Ramos (cell line): Measurements from ENCODE around the gene TTYH2.

ENCODE experiments used
- in situ Hi-C: fragments of 300-500 bp; cut with MboI; formaldehyde crosslinking; loops from one replicate; pipeline ENCODE4 v1.14.3; 2022; ENCODE audit warnings: low sequenced_read_pairs; ENCODE audit not compliant: unreplicated experiment

TTYH2 gene

GRCh38 chr17:74230896-74231295 is 17.5 kb downstream of the TTYH2 start:
- in situ Hi-C loops = no loop called here

DNA sequence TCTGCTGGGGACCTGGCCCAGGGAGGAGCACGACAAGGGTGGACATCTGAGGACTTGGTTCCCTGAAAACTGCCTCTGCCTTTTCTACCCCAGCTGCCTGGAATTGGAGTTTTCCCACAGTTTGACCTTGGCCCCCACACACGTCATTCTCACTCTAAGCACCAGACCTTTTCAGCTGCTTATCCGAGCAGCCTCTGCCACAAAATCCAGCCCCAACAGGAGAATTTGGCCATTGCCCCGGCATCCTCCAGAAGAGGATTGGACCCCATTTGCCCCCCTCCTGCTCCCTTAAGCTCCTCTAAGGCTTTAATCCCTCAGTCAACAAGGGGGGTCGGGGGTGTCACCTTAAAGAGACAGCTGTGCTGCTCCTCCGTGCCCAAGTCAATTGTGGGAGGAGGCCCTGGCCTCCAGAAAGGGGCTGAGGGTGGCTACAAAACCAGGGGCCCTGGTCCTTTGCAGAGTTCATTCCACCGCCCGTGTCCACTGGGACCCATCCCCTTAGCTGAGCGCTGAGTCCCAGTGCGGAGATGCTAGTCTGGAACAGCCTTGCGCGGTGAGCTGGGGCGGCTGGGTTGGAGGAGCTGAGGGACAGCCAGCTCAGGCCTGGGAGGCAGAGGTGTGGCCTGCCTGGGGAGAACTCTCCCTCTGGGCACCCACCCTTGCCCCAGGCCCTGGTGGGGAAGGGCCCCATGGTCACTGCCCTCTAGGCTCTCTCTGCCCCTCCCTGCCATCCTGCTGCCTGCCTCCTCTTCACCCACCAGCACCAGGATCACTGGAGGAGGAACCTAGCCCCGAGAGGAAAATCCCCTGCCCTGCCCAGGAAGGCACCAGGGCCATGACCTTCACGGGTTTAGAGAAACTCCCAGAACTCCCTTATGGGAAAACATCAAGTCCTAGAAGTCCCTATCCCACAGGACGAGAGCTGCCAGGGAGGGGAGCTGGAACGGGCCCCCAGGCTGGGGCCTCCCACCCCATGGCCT is 18.8 kb downstream of the TTYH2 start:
- in situ Hi-C loops = no loop called here

DNA sequence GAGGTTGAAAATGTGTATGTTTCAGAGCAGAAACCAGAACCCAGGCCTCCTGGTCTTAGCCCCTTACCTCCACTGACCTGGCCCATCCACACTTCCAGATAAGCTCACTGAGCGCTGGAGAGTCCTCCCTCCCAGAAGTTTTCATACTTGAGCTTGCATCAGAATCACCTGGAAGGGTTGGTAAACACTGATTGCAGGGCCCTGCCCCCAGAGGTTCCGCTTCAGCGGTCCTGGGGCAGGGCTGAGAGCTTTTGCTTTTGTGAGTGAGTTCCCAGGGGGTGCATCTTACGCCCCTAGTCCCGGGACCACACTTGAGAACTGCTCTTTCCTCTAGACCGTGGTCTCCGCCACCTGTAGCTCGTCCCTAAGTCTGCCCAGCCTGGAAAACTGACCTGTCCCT is 20.6 kb downstream of the TTYH2 start:
- in situ Hi-C loops = no loop called here

GRCh38 chr17:74234486-74234885 is 21.1 kb downstream of the TTYH2 start:
- in situ Hi-C loops = no loop called here

- in situ Hi-C loops = no loop called here
Observed at GRCh38 chr17:74235040-74235581, 21.7 kb downstream of the TTYH2 start.

DNA sequence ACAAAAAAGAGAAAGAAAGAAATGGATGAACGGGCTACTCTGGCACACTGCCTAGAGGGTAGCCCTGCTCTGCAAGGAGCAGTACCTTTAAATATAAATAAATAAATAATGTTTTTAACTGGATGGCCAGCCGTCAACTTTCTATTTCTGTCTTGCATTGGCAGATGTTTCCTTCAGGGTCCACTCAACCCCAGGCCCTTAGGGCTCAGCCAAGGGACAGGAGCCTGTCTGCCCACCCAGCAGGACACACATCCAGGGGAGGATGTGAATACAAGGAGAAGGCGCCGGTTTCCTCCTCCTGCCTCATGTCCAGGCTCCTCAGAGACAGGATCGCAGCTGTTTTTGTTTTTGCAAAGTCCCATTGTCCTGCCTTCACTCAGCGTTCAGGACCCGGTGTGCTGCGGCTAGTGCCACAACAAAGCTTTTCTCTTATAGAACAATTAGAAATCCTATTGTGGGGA is 22.6 kb downstream of the TTYH2 start:
- in situ Hi-C loops = no loop called here

GRCh38 chr17:74237321-74237720 is 23.9 kb downstream of the TTYH2 start:
- in situ Hi-C loops = no loop called here

GRCh38 chr17:74239172-74239571 is 25.8 kb downstream of the TTYH2 start:
- in situ Hi-C loops = no loop called here

DNA sequence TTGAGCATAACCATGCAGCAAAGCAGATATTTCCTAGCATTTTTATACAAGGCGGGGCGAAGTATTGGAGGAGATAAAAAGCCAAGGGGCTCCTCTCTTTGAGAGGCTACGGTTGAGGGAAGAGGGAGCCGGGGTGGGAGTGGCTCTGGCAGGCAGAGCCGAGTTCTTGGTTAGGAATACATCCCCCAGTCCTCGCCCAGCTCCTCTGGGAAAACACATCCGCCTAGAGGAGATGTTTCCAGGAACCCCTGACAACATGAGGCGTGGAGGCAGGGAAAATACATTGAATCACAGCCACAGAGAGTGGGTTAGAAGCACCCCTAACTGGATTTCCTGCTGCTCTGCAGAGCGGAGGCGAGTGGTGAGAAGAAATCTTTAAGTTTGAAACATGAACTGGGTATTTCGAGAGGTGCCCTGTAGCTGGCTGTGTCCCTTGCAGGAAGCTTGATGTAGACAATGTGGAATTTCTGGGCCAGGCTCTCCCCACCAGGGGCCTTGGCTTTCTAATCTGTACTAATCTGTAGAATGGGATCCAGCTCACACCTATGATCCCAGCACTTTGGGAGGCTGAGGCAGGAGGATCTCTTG is 27.3 kb downstream of the TTYH2 start:
- in situ Hi-C loops = no loop called here

DNA sequence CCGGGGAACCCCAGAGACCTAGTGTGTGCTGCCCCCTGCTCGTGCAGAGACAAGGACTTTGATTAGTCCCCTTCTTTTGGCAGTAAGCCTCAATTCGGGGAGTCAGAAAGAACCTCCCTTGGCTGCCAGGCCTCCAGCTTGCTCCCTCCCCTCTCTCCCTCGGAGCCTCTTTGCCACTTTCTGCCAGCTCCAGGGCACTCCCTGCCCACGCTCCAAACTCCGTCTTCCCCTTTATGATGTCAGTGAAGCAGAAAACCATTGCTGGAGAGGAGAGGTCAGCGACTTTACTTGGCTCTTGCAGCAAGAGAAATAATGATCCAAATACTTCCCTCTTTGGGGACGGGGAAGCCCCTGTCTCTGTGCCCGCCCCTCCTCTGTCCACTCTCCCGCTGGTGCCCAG is 28.1 kb downstream of the TTYH2 start:
- in situ Hi-C loops = no loop called here

DNA sequence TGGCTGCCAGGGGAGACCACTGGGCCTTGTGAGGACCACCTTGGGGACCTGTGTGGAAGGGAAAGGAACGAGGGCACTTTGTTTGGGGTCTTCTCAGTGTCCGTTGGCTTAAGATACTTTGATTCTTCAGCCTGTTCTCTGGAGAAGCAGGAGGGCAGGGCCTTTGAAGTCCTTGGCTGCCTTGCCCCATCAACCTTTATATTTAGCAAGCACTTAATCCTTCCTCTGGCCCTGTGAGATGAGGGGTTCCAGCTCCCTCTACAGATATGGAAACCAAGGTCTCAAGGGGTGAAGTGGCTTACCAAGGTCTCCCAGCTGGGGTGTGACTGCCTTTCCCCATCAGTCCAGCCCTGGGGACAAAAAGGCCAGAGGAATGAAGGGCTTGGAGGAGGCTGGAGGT is 28.5 kb downstream of the TTYH2 start:
- in situ Hi-C loops = no loop called here

DNA sequence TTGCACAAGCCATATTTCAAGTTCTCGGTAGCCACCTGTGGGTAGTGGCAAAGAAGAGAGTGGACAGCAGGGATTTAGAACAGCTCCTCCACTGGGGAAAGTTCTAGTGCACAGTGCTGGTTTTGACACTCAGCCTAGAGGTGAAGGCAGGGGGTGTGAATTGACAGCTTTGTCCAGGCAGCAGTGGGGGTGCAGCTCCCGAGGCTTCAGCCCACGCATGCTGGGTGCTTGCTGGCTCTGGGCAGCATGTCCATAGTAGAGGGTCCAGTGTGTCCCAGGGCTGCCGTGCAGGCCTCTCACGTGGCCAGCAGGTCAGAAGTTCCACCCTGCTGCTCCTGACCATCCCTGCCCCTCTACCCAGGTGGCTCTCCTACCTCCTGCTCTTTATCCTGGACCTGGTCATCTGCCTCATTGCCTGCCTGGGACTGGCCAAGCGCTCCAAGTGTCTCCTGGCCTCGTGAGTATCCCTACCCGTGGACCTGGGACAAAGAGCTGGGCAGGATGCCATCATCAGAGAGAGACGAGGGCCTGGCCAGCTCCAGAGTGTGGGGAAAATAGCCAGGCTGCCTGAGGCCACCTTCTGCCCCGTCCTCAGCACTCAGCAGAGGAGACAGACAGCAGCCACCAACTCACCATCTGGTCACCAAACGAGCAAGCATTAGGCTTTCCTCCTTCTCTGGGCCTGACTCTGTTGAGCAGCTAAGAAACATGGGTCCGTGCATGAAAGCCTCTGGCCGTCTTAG is 29.8 kb downstream of the TTYH2 start:
- in situ Hi-C loops = no loop called here

DNA sequence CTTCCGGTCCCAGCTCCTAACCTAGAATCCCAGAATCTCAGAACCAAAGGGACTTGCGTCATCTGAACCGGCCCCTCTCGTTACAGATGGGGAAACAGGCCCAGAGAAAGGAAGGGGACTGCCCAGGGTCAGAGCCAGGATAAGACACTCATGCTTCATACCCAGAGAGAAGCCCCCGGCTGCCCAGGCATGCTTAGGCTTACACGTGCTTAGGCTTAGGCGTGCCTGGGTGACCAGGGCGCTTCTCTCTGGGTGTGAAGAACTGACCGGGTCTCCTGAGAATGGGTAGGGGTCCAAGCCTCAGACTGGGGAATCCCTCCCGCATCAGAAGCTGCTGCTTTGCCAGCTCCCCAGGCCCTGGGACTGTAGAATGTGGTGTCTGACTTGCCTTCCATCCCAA is 30.8 kb downstream of the TTYH2 start:
- in situ Hi-C loops = no loop called here

DNA sequence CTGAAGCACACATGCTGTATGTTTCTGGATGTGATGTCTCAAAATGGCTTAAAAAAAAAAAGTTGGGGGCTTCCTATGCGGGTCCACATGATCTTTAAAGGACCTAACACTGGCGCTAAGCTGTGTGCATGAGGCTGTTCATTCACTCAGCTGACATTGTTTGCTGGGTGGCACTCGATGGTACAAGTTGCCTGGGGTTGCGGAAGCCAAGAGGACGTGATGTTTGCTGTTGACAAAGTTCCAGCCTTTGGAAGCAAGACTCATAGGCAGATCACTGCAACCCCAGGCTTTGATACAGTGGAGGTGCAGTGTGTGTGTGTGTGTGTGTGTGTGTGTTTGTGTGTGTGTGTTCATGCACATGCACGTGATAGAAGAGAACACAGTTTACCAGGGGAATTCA is 31.2 kb downstream of the TTYH2 start:
- in situ Hi-C loops = no loop called here

DNA sequence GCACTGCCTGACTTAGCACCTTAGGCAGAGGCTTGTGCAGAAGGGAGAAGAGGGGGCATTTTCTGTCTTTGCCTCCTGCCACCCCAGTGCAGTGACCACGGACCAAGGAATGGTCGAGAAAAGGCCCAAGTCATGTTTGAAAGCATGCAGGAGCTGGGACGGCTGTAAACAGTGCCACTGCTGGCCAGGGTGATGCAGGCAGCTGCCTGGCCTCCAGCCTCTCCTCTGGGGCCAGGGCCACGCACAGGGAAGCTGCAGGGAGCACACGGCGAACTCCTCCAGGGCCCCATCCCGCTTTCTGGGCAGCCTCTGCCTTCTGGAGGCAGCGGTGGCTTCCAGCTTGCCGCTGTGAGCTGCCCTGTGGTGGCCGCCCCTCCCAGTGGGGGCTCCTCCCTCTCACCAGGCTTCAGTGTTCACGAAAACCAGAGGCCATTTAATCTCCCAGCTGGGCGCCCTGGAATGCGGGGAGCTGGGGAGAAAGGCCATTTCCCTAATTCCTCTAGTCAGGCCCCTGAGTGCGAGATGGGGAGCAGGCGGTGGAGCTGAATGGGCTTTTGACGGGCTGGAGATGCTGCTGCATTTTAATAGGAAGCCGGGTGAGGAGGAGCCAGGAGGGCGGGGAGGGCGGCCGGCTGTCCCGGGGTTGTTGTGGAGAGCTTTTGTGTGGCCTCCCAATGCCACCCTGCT is 31.9 kb downstream of the TTYH2 start:
- in situ Hi-C loops = no loop called here

GRCh38 chr17:74245871-74246270 is 32.5 kb downstream of the TTYH2 start:
- in situ Hi-C loops = no loop called here

DNA sequence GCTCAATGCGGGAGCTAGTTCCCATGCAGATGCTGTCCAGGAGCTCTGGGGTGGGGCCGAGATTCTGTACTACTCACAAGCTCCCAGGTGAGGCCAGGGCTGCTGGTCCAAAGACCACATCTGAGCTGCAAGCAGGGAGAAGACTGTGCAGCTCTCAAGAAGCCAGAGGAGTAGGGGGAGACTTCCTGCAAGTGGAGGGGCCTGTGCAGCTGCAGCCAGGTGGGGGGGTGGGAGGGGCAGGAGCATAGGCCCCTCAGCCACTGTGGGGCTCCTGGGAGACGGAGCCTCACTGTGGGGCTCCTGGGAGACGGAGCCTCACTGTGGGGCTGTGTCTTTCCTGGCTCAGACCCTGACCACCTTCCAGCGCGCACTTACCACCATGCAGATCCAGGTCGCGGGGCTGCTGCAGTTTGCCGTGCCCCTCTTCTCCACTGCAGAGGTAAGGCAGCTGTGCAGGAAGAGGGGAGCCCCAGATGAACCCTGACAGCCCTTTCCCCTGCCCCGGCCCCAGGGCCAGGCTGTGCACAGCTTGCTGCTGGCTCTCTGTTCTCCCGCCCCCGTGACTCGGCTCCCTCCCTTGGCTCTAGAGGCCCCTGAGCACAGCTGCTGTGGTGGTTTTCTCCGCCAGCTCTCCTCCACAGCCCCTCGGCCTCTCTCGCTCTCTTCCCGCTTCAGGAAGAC is 36.4 kb downstream of the TTYH2 start:
- in situ Hi-C loops = no loop called here

- in situ Hi-C loops = no loop called here
Observed at GRCh38 chr17:74250324-74250995, 37.1 kb downstream of the TTYH2 start.

DNA sequence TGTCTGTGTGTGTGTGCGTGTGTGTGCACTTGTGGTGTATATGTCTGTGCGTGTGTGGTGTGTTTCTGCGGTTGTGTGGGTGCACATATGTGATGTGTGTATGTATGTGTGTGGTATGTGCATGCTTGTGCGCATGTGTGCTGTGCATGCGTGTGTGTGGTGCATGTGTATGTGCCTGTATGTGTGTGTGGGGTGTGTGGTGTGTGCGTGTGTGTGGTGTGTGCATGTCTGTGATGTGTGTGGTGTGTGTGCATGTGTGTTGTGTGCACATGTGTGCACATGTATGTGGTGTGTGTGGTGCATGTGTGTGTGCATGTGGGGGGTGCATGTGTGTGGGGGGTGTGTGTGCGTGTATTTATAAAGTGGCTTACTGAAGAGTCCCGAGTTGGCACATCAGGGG is 37.7 kb downstream of the TTYH2 start:
- in situ Hi-C loops = no loop called here
